Pancreas (tissue), 10 donors: Measurements from ENCODE around the gene KHSRP. TPM values are rescaled to one million over a fixed set of nuclear protein-coding genes. Genes with fewer than 3 reads are reported as not detected.

ENCODE experiments used
- ATAC-seq, 4 donors: fragments of 200-7000 bp; cut with Tn5 transposase; one replicate each; pipeline versions ENCODE4 v1.8.0 to v1.9.1; 2020; ENCODE audit warnings: mild to moderate bottlenecking in 4 of 4, moderate library complexity in 4 of 4
- DNase-seq, 6 donors: peaks; one replicate each; pipeline ENCODE4 v3.0.0-alpha.2; 2020
- FAIRE-seq: peaks from 2 replicates; lab custom pipeline; 2012; peaks lifted over from hg19 to GRCh38; lab: Jason Lieb, UNC
- H3K27ac ChIP-seq, 4 donors: fragments of 200-600 bp; sonication (generic); 1 replicate in 3 of 4; 2 replicates in 1 of 4; pipeline versions ENCODE4 v1.5.0 to v1.8.0; 2020
- H3K27me3 ChIP-seq, 4 donors: fragments of 200-600 bp; one replicate each; pipeline ENCODE4 v1.8.0; 2021
- H3K36me3 ChIP-seq, 3 donors: fragments of 200-600 bp; sonication (generic) in 1 of 3; one replicate each; pipeline versions ENCODE4 v1.5.0 to v1.8.0; 2020 to 2021
- H3K4me1 ChIP-seq, 3 donors: fragments of 200-600 bp; one replicate each; pipeline ENCODE4 v1.8.0; 2021
- H3K4me3 ChIP-seq, 4 donors: fragments of 200-600 bp; sonication (generic) in 2 of 4; one replicate each; pipeline versions ENCODE4 v1.5.0 to v1.8.0; 2020 to 2021
- H3K9me3 ChIP-seq, 4 donors: fragments of 200-600 bp; one replicate each; pipeline ENCODE4 v1.8.0; 2021
- WGBS, 2 donors: extraction: QIAGEN DNeasy Blood & Tissue Kit; methylation state at CpG; one replicate each; pipeline ENCODE4 v1.1.7; 2013; 5-methylcytosine and 5-hydroxymethylcytosine counted together
- intact Hi-C, 3 donors: fragments of 100-400 bp; cut with DNase I; formaldehyde crosslinking; loops; one replicate each; pipeline versions ENCODE4 v1.11.1 to v1.14.2; 2022
- polyA plus RNA-seq, 2 donors: library from polyadenylated mRNA; stranded (reverse); fragments of 200-250 nt; gene quantifications; one replicate each; pipeline ENCODE4 v1.2.3, GENCODE V29; 2013
- total RNA-seq, 6 donors: library from RNA; stranded (reverse); fragmentation: NEBNext Ultra II Directional in 4 of 6; extraction: Animal tissue kit (Norgen Biotek cat#: 25700) in 4 of 6; gene quantifications; one replicate each; pipeline versions ENCODE4 v1.2.1 to v1.2.4, GENCODE V29; 2021 to 2023
- TF ChIP-seq, protein P1 (sequence below), 4 donors: fragments of 200-600 bp; sonication (generic) in 3 of 4; IDR thresholded peaks; one replicate each; pipeline versions ENCODE4 v1.5.0 to v1.8.0; 2021; ENCODE audit warnings: antibody characterized with exemption in 4 of 4
- donor health status: healthy with polysubstance abuse.
- donor health status: DM: no; HTN: no; CAD: no; lungs with moderate emphysema.
- donor health status: DM: no; HTN: no; CAD: no.
- donor health status: control.
- donor health status: control.
- donor health status: Bipolar disorder and iron deficiency.
- donor health status: DM: yes; HTN: yes; CAD: no.
- donor health status: DM: no; HTN: no; CAD: no.
- donor health status: DM: no; HTN: no; CAD: no.
- donor health status: DM: yes; HTN: yes; CAD: no.

KHSRP gene
- total and polyA plus RNA-seq, 8 donors = 67.2 to 119 (median 93.1) TPM

DNA sequence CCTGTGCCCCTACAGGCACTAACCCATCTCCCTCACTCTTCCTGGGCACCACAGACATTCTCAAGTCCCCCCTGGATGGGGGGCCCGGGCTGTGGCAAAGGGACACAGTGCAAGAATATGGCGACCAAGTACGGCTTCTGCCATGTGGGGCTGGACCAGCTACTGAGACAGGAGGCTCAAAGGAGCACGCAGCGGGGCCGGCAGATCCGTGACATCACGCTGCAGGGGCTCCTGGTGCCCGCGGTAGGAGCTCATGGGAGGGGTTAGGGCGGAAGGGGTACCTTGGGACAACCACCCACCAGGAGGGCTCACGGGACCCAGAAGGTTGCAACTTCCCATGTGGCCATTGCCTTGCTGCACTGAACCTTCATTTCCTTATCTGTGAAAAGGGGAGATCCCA lies 28.3 kb downstream of the KHSRP start:
- no peaks in the 10 kb centered on the region for H3K9me3 ChIP-seq
- TF ChIP-seq, protein P1, sequence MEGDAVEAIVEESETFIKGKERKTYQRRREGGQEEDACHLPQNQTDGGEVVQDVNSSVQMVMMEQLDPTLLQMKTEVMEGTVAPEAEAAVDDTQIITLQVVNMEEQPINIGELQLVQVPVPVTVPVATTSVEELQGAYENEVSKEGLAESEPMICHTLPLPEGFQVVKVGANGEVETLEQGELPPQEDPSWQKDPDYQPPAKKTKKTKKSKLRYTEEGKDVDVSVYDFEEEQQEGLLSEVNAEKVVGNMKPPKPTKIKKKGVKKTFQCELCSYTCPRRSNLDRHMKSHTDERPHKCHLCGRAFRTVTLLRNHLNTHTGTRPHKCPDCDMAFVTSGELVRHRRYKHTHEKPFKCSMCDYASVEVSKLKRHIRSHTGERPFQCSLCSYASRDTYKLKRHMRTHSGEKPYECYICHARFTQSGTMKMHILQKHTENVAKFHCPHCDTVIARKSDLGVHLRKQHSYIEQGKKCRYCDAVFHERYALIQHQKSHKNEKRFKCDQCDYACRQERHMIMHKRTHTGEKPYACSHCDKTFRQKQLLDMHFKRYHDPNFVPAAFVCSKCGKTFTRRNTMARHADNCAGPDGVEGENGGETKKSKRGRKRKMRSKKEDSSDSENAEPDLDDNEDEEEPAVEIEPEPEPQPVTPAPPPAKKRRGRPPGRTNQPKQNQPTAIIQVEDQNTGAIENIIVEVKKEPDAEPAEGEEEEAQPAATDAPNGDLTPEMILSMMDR (IDR thresholded peaks at IDR 0.05) = no peak
- no peak overlapping the region for H3K27ac ChIP-seq
- intact Hi-C loops = no loop called here
- DNase-seq = no peak
- no peak overlapping the region for H3K4me3 ChIP-seq
- FAIRE-seq = no peak
- no peaks in the 10 kb centered on the region for H3K27me3 ChIP-seq
- WGBS, 2 donors = 90 to 95% methylated on average over 12 of the region's 12 CpGs
- no peak for ATAC-seq
- H3K4me1 ChIP-seq = peaks cover 0 to 6% (median 0%) of the 10 kb centered on the region in 3 donors
- no peaks in the 10 kb centered on the region for H3K36me3 ChIP-seq

DNA sequence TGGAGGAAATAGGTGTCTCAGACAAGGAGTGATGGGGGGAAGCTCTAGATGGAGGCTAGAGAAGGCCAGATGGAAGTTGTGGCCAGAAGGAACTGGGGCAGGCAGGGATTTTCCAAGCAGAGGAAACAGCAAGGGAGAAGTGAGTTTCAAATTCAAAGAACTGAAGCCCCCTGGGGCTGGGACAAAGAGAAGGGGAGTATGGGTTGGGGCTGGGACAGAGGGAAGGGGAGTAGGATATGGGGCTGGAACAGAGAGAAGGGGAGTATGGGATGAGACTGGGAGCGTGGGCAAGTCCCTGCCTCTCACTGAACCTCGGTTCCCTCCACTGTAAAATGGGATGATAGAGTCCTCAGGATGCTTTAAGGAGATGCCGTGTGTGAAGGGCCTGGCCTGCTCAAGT lies 29.8 kb downstream of the KHSRP start:
- FAIRE-seq (no peak), ATAC-seq (no peak), DNase-seq (no peak)
- TF ChIP-seq, protein P1 (IDR thresholded peaks at IDR 0.05) = no peak
- intact Hi-C loops = no loop called here
- Histone ChIP-seq H3K4me1 (peaks cover 0 to 6% (median 0%) of the 10 kb centered on the region in 3 donors), H3K36me3 (no peaks in the 10 kb centered on the region), H3K27me3 (no peaks in the 10 kb centered on the region), H3K4me3 (no peak overlapping the region), H3K9me3 (no peaks in the 10 kb centered on the region), H3K27ac (no peak overlapping the region)
- 94 to 100% methylated on average over 3 of the region's 3 CpGs for WGBS, 2 donors

DNA sequence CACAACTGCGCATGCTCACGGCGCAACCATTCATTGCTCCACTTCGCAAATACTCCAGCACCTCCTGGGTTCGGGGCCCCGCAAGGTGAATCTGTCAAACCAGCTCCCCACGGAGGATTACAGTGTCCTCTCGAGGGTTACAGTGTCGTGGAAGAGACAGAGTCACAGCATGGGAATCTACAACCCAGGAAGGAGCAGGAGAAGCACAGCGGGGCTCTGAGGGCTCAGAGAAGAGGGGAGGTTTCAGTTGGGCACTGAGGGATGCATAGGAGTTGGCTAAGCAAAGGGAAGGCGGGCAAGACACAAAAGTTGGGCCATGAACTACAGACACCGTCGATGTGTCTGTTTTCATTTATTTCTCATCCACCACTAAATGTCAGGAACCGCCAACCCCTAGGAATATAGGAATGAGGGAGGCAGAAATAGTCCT lies 30.6 kb downstream of the KHSRP start:
- intact Hi-C loops = no loop called here
- FAIRE-seq = no peak

DNA sequence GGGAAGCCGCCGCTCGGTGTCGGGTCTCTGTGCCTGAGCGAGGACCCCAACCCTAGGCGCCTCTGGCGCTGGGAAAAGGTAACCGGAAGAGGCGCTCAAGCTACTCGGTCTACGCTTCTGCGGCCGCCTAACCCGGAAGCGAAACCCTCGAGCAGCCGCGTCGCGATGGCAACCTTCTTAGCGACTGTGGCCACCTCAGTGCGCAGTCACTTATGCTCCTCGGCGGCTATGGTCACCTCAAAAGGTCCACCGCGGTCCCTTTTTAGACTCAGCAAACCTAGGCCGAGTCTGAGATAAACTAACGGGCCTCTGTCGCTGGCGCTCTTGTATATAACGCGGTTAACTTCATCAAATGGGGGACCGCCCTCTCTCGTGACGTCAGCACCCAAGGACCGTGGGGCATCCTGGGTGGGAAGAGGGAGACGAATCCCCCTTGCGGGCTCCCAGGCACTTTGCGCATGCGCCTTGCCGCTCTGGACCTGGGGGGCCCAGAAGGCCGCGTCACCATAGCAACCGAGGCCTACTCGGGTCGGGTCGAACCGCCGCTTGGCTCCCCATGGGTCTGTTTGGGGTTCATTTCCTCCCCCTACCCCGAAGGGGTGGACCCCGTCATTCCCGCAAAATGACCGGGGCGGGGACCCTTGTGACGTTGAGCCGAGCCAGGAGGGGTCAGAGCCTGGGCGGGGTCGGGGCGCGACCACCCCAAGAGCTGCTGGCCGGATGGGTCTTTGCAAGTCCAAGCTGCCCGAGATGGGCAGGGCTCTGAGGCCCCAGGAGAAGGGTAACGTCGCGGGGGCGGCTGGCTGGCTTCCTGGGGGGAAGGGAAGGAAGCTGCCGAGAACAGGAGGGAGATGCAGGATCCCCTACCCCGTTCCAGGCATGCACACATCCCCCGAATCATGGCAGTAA lies 31.3 kb downstream of the KHSRP start, which contains the start of gene GTF2F1:
Gene GTF2F1, minus strand, starts transcription at position 91 of the 909 bp plus-strand sequence. CDS start 169 bp downstream, outside the sequence.
- Histone ChIP-seq H3K9me3 (no peaks in the 10 kb centered on the region), H3K27me3 (no peaks in the 10 kb centered on the region), H3K27ac (peak within 1 kb of the TSS; percentile 84 to 94 (median 90)), H3K36me3 (peaks cover 0 to 13% (median 10%) of the 10 kb centered on the region in 3 donors), H3K4me3 (peak within 1 kb of the TSS; percentile 64 to 87 (median 84)), H3K4me1 (peaks cover 0 to 6% (median 0%) of the 10 kb centered on the region in 3 donors)
- 0% methylated on average over 63 to 69 of the region's 69 CpGs for WGBS, 2 donors
- ATAC-seq (peak; percentile 90 to 95 (median 92)), FAIRE-seq (no peak), DNase-seq (peak; percentile 87 to 96 (median 91))
- TF ChIP-seq, protein P1 (IDR thresholded peaks at IDR 0.05) = no peak
- intact Hi-C loops = no loop called here

More for the DNA sequence above, 30.6 kb downstream of the KHSRP start:
- Histone ChIP-seq H3K9me3 (no peaks in the 10 kb centered on the region), H3K4me3 (peak overlapping the region; percentile 64 to 87 (median 84)), H3K36me3 (peaks cover 0 to 6% (median 3%) of the 10 kb centered on the region in 3 donors), H3K27ac (peak overlapping the region; percentile 84 to 94 (median 90)), H3K4me1 (peaks cover 0 to 6% (median 0%) of the 10 kb centered on the region in 3 donors), H3K27me3 (no peaks in the 10 kb centered on the region)
- DNase-seq (peak in 1 of 6 donors; percentile 86), ATAC-seq (no peak)
- TF ChIP-seq, protein P1 (IDR thresholded peaks at IDR 0.05) = no peak
- 28 to 29% methylated on average over 14 of the region's 14 CpGs for WGBS, 2 donors
